ENCODE results near the gene KRT40.

Gene KRT40

DNA sequence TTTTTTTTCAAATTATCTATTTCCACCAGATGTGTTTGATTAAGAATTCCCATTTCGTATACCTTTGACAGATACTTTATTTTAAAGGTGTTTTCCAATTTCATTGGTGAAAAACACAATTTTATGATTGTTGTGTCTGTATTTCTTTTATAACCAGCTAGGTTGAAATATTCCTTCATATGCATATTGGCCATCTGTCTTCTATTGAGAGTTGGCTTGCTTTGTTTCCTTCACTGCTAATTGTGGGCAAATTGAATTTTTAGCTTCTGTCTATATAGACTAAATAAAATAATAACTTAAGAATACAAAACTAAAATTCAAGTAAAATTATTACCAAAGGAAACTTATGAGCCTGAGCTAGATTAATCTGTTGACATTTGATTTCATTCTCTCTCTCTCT, 11.0 kb upstream of the KRT40 start:
- DNase-seq, result no peak

DNA sequence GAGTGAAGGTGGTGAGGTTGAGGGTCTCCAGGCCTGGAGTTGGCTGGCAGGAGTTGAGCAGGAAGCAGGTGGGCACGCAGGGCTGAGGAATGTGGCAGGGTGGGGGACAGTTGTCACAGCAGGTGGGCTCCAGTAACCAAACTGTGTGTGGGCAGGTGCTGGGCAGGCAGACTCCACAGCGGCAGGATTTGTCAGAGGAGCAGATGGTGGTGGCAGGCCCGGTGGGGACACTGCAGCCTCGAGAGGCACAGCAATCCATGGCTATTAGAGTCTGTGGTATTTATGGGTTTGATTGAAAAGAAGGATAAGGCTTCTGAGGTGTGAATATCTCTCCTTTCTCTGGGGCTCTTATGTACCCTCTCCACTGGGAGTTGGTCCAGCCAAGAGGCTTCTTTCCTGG, 9.7 kb upstream of the KRT40 start, which contains the start of gene KRTAP3-3:
Gene KRTAP3-3, minus strand, starts transcription at position 326 of the 400 bp plus-strand sequence. Its CDS starts 67 bp downstream, at position 259.
- DNase-seq, result no peak

DNA sequence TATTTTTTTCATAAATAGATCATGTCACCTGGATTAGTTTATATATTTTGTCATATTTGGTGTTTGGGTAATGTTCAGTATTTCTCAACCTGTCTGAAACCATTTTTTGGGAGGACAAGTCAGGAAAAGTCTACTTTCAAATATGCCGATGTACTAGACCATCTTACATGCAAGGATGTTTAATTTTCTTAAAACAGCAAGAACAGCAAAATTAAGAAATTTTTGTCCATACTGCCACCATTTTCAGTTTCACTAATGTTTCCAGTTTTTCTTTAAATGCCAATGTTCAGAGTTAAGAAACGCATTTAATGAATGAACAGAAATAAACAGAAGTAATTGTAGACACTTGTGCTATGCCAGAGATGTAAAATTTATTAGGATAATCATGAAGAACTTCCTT, 9.0 kb upstream of the KRT40 start:
- no peak for DNase-seq

DNA sequence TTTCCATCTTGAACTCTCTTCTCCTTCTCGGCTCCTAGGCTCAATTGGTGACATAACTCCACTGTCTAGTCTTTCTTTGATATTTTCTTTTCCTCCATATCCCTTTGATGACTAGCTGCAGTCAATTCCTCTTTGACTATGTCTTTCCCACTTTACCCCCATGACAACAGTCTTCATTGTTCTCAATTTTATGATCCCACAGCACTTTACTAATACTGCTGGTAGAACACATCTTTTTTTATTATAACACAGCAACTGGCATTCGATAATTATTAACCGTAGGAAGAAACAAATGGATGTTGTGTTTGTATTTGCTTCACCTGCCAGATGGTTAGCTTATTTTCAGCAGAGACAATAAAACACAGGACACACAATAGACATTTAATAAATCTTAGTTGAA, 8.5 kb upstream of the KRT40 start:
- DNase-seq, result no peak

DNA sequence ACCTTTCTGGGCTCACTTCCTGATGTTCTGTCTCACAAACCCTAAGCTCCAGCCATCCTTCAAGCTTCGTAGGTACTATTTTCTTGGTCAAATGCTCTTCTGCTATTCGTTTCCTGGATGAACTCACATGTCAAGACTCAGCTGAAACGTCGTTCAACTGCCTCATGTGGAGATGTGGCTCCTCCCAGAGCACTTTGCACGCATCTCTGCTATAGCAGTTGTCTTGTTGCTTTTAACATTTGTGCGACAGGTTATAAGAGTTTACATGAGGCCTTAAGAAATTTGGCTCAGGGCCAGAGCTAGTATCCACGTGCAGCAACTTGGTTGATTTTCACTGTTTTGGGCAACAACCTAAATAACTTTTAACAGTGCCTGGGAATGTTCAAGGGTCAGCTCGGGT, 2.8 kb upstream of the KRT40 start:
- DNase-seq, result no peak

DNA sequence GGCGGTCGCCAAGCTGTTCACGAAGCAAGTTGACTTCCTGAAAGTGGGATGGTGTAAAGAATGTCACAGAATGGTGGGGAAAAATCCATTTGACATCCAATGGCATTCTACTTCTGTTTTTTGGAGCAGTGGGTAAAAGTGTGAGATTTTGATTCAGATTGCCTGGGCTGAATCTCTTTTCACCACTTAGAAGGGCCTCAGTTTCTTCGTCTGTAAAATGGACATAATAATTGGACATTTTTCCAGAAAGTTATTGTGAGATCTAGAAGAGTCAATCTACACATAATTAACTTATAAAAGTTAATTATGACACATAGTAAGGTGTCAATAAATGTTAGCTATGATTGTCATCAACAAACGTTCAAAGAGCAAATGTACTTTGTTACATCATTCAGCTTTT, 3.0 kb downstream of the KRT40 start:
- DNase-seq, result no peak

DNA sequence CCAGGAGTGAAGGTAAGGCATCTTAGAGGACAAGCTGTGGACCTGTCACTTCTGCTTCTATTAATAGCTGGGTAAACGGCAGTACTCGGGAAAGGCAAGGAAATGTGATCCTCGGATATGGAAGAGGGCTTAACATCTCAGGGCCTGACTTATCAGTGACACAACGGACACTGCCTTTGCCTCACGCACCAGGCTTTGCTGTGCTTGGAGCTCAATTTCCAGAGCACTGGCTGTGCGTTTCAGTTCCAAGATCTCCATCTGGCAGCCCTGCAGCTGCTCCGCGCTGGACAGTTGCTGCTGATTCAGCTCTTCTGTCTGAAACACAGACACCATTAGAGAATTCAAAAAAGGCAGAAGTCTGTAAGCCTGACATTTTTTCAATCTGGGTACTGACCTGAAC, 3.5 kb downstream of the KRT40 start:
- DNase-seq, result no peak

DNA sequence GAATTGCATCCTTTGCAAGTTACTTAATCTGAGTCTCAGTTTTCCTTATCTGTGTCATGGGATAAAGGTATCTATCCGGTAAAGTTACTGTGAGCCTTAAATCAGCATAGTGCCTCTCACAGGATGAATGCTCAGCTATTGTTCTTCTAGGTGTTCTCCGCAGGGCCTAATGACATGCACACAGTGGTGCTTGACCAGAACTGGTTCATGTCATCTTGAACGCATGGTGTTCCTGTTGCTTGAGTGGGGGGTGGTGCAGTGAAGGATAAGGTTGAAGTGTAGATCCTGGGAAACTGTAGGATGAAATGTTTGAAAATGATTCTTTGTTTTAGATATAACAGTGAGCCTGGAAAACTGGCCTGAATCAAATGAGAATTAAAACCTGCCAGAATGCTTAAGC, 4.0 kb downstream of the KRT40 start:
- no peak for DNase-seq

DNA sequence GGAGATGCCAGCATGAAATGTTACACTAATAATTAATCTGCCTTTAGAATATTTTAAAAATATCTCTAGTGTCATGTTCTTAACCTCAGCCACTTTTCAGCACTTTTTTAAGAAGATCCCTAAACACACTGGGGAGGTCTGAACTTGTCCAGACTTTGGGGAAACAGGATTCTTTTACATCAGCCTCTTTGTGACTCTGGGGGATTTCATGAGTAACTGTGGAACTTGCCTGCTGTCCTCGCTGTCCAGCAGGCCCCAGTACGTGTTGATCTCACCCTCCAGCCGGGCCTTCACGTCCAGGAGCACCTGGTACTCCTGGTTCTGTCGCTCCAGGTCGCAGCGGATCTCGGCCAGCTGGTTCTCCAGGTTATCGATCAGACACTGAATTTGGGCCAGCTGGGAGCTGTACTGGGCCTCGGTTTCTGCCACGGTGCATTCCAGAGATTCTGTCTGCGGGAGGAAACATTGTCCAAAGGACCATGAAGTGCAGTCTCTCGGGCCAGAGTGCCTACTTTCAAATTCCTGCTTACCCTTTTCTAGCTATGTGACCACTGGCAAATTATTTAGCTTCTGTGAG, 5.5 kb downstream of the KRT40 start:
- no peak for DNase-seq

DNA sequence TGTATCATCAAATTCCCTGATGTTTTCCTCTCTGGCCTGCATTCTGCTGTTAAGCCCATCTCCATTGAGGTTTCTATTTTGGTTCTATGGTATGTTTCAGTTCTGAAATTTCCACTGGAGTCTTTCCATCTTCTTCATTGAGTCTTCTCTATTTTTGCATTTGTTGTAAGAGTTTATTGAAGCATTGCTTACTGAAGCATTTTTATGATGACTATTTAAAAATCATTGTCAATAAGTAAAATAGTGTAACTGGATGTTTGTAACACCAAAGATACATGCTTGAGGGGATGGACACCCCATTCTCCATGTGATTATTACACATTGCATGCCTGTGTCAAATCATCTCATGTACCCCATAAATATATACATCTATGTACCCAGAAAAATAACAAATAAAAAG, 8.6 kb downstream of the KRT40 start:
- no peak for DNase-seq

DNA sequence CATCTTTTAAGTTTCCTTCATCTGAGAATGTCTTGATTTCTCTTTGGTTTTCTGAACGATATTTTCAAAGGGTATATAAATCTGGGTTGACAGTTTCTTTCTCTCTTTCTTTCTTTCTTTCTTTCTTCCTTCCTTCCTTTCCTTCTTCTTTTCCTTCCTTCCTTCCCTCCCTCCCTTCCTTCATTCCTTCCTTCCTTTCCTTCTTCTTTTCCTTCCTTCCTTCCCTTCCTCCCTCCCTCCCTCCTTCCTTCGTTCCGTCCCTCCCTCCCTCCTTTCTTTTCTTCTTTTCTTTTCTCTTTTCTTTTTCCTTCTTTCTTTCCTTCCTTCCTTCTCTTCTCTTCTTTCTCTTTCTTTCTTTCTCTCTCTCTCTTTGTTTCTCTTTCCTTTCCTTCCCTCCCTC, 9.8 kb downstream of the KRT40 start:
- DNase-seq, result no peak

DNA sequence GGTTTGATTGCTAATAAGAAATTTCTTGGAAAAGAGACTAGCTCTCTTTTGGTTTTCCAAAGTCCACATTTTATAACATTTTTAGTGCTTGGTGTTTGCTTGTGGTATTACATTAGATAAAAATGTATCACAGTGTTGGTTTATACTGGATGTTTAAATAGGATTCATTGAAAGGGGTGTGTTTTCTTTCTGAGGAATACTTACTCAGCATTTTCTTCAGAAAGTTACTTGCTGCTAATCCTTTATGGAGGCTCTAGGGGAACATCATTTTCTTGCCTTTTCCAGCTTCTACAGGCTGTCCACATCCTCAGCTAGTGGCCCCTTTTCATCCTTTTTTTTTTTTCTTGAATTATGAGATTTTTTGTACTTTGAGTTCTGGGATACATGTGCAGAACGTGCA, 16.5 kb downstream of the KRT40 start:
- no peak for DNase-seq

DNA sequence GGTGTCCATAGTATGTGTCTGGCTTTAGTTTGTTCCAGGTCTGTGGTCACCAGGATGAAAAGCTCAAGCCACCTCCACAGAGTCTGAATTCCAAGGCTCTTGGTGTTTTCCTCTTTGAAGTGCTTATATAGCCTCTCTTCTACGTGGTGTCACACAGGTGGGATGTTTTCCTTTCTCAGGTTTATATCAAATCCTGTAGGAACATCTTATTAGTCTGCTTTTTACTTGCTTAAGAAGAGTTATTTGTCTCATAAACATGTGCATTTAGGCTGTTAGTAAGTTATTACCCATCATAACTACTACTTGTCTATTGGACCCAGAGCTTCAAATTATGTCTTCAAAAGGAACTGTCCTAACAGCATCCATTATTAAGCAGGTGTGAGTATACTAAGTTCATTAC, 17.3 kb downstream of the KRT40 start, which contains the start of gene KRT39:
Gene KRT39, minus strand, starts transcription at position 101 of the 400 bp plus-strand sequence. Its CDS starts 92 bp downstream, at position 9.
- DNase-seq, result no peak

DNA sequence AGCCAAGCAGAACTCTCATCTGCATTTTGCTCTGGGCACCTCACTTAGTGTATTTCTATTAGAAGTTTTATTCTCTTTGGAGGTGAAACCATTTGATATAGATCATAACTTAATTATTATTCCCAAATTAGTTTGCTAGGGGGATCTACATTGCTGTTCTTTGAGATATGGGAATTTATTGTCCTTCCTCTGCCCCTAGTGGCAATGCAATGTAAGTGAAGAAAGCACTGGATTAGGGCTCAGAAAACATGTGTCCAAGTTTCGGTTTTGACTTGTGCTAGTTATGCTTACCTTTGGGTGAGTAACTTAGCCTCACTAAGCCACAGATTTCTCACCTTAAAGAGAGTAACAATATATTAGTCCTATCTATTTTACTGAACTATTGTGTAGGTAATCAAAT, 20.3 kb downstream of the KRT40 start:
- no peak for DNase-seq

DNA sequence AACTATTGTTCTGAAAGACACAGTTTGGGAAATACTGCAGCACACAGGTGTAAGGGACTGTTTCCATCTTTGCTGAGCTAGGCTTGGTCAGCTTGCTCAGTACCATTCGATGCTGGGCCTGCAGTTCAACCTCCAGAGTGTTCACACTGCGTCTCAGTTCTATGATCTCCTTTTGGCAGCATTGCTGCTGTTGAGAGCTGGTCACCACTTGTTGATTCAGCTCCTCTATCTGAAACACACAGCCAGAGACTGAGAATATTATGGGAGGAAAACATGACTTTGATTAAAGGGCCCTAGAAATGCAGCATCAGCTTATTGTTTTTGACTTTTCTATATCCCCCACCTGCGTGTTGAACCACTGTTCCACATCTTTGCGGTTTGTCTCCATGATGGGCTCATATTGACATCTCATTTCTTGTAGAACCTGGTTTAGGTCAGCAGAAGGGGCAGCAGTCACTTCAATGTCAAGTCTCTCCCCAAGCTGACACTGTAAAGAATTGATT, 22.0 kb downstream of the KRT40 start:
- DNase-seq, result no peak

DNA sequence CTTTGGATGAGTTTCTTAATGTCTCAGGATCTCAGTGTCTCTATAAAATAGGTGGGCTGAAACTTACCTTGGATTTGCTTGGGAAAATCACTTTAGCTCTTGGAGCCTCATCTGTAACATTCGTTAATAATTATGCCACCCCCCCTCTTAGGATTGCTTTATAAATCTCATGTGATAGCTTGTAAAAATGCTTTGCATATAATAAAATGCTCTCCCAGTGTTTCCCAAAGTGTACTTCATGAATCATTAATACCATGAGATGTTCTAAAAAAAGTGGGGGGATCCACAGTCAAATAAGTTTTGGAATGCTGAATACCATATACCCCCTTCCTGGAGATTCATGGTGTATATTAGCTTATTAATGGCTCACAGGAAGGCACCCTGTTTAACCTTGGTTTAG, 22.5 kb downstream of the KRT40 start:
- no peak for DNase-seq

DNA sequence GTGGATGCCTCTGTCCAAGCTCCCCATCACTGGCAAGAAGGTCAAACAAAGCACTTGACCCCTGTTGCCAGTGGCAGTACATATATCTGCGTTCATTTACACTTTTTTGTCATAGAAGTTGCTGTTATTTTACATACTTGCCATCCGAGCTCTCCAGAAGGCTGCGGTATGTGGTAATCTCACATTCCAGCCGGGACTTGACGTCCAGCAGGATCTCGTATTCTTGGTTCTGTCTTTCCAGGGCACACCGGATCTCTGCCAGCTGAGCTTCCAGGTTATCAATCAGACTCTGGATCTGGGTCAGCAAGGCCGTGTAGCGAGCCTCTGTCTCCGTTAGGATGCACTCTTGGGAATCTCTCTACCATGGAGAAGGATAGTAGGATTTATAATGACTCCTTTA, 24.0 kb downstream of the KRT40 start:
- no peak for DNase-seq

DNA sequence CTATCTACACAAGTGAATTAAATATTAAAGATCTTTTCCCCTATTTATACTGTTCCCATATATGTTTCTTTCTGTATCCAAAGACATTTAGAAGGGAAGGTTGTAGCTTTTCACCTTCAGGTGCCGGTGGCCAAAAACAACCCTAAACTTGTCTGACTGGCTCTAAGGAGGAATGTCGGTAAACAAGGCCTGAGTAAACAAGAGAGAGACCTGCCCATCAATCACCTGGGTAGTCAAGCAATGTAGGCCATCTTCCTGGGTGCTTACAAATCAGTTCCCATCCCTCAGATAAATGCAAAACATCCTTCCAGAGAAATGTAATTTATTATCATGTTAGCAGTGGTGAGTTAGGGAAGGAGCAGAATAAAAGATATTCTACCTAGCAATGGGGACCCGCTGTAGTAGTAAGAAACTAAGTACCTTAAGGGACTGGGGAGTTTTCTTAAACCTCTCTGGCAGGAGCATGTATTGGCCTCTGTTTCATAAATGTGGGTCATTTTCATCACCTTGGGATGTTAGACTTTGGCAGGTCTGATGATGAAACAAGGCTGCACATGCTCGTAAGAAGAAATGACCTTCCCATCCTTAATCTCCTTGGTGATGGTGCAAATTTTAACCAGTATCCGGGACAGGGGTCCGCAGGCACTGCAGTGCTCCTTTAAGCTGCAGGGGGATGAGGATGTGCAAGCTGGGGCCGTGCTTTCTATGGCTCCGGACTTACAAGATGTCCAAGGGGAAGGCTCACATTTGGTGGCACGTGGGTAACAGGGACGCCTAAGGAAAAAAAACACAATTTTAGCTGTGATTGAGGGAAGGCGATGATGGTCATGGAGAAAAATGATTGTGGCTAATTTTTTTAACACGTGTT, 25.8 kb downstream of the KRT40 start:
- DNase-seq, result no peak

DNA sequence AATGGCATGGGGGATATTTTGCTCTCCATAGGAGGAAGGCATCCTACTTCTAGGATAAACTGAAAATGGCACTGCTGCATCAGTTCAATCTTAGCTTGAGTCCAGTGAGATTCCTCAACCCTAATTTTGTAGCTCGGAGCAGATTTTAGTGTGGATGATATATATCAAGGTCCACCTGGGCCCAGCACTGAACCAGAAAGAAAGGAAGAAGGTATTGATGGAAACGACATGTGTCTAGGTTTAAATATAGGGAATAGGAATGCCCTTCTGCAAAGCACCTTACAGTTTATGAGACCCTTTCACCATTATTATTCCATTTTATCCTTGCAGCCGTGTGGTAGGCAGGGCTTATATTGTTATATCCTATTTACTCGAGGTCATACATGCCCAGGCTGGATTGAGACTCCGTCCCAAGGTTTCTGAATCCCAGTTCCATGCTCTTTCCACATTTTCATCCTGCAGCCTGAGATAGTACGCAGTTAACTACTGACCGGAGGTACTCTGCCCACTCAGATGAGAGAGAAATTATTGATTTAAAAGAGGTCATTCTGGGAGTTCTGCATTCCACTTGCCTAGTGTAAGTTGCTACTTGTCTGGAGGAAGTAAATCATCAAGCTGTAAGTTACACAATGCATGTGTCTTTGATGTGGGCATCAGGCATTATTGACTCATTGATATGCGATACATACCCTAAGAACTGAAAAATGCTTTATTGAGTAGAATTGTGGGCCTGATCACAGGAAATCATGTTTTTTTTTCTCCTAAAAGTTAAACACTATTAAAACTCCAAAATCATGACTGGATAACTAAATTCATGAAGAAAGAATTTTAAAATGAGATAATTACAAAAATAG, 27.5 kb downstream of the KRT40 start:
- DNase-seq, result no peak

DNA sequence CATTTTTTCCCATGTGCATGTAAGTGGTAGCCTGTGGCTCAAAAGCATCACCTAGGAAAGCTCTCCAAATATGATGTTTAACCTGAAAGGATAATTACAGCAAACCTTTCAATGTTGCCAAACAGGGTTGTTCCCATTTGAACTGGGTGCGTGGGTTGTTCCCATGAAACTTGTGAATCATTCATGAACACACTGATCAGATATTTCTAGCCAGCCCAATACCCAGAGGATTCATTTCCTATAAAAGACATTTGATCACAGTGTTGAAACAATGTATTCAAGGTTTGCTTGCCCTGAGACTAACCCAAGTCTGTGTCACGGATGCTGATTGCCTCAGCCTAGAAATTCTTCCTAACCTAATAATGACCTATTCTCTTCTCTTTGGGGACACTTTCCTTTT, 30.2 kb downstream of the KRT40 start:
- DNase-seq, result no peak

DNA sequence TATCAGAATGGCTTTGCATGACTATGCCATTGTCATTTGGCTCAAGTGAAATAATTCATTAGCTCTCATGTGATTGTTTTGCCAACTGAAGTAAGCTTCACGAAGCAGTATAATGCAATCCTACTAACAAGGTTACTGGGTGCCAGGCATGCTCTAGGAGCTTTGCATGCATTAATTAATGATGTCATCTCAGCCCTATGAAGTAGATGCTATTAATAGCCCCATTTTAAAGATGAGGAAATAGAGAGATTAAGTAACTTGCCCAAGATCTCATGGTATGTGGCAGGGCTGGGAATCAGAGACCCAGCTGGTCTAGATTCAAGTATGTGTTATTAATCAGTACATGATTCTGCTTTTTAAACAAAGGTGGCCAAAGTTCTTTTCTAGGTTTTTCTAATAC, 31.5 kb downstream of the KRT40 start:
- DNase-seq, result no peak

DNA sequence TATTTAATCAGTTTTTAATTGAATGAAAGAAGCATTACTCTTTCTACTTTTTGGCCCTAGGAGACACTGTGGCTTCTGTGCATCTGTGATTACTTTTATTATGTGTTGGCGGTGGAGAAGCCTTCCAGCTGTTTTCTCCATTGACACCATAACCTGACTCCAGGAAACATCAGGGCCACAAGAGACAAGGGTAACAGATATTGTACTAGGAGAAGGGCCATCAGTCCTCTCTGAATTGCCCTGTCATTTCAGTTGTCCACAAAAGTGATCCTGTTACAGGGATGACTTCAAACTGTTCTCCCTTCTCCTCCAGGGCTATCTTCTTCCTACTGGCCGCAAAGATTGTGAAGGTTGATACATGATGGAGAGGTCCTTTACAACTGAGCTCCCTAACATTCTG, 32.0 kb downstream of the KRT40 start:
- no peak for DNase-seq

DNA sequence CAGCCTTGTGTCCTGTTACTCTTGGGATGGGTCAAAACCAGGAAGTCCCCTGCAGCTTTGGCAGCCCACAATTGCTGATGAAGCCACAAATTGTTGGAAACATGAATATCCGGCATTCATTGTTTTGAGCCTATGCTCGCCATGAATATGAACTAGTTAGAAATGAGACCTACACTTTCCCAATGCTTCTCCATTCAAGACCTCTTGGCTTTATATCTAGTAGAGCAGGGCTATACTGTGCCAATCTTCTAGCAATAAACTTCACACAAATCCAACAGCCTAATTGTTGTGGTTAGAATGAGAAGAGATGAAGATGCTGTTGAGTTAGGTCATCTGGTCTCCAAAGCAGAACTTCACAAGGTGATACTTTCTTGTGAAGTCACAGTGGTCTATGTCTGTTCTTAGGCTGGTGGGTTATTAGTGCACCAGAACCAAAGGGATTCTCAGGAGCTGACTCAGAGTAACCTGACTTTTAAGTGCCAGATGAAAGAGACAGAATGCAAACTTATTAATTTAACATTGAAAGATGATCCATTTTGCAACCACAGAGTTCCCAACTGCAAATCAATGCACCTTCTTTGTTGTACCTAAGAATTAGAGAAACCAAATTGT, 33.0 kb downstream of the KRT40 start:
- DNase-seq, result no peak
